ENCODE data around the gene SGSH.

GRCh38 chr17:80261159-80261894, 41.2 kb upstream of the SGSH start:
- no peak for TF ChIP-seq POLR2A (IDR thresholded peaks at IDR 0.05)
- TF ChIP-seq POLR2AphosphoS5 (IDR thresholded peaks at IDR 0.05; ENCODE audit: insufficient read depth in 1 of 2, low read depth in 1 of 2) = peak; percentile 52 to 80
- TF ChIP-seq CTCF (IDR thresholded peaks at IDR 0.05) = no peak

Measured in vagina (tissue), 2 donors.